ENCODE data around the gene MYH11.

GRCh38 chr16:15891508-15891907 lies 34.7 kb upstream of the MYH11 start:
- TF ChIP-seq IKZF1 (conservative IDR thresholded peaks at IDR 0.05) (no peak), CTCF (IDR thresholded peaks at IDR 0.05 in 2 of 3, conservative IDR thresholded peaks at IDR 0.05 in 1 of 3; ENCODE audit: control insufficient read depth in 2 of 3, extremely low read depth in 1 of 3, insufficient read depth in 1 of 3, low read depth in 3 of 3, low read length in 3 of 3) (no peak), TCF7 (IDR thresholded peaks at IDR 0.05; ENCODE audit: borderline replicate concordance) (no peak), TAF1 (IDR thresholded peaks at IDR 0.05; ENCODE audit: borderline replicate concordance, low read depth, low read length) (no peak), EP300 (IDR thresholded peaks at IDR 0.05; ENCODE audit: borderline replicate concordance in 1 of 2, control insufficient read depth in 1 of 2, low read depth in 2 of 2, low read length in 2 of 2) (no peak), EED (IDR thresholded peaks at IDR 0.05; ENCODE audit: low read depth) (no peak), SP1 (IDR thresholded peaks at IDR 0.05; ENCODE audit: low read depth, low read length) (no peak), MEF2B (IDR thresholded peaks at IDR 0.05; ENCODE audit: partially characterized antibody, poor library complexity, severe bottlenecking) (no peak), CUX1 (IDR thresholded peaks at IDR 0.05; ENCODE audit: insufficient replicate concordance, low read depth, low read length) (no peak), HDAC6 (IDR thresholded peaks at IDR 0.05; ENCODE audit: unreplicated experiment) (no peak)
- TF ChIP-seq, protein P1, sequence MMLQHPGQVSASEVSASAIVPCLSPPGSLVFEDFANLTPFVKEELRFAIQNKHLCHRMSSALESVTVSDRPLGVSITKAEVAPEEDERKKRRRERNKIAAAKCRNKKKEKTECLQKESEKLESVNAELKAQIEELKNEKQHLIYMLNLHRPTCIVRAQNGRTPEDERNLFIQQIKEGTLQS (IDR thresholded peaks at IDR 0.05; ENCODE audit: borderline replicate concordance, extremely low read depth, low read depth, low read length): no peak
